Endothelial cell of umbilical vein (primary cell): ENCODE data around the gene HMG20B. TPM values are rescaled to one million over a fixed set of nuclear protein-coding genes. Genes with fewer than 3 reads are reported as not detected.

Experiments used
- BruUV-seq: library from RNA; stranded (reverse); fragments of 400-500 nt; replicated peaks from 2 replicates; lab custom pipeline; 2021; lab: Mats Ljungman, UMichigan
- CTCF ChIA-PET: fragments of 300-600, 350-600 bp; sonication (Branson Sonifier 250); formaldehyde crosslinking; loops from one replicate; lab custom pipeline; 2021; ENCODE audit warnings: antibody characterized with exemption, inconsistent platforms; lab: Charles Lee
- POLR2A ChIA-PET: fragments of 300-600, 350-600 bp; sonication (Branson Sonifier 250); formaldehyde crosslinking; loops from one replicate; lab custom pipeline; 2021; ENCODE audit warnings: antibody characterized with exemption, inconsistent platforms; lab: Charles Lee
- DNase-seq: peaks from one replicate; pipeline ENCODE4 v3.0.0-alpha.2; 2011; ENCODE audit warnings: low read depth, low spot score
- FAIRE-seq: peaks from 2 replicates; lab custom pipeline; 2011; peaks lifted over from hg19 to GRCh38; lab: Jason Lieb, UNC
- H2AFZ ChIP-seq: 2 replicates; pipeline ENCODE4 v1.6.0; 2012; ENCODE audit warnings: low read depth, low read length, control low read depth, inconsistent platforms
- H3K27ac ChIP-seq: 2 replicates; pipeline ENCODE4 v1.5.1; 2011; ENCODE audit warnings: low read depth, mild to moderate bottlenecking, control low read depth, low read length, moderate library complexity; ENCODE audit not compliant: insufficient read depth
- H3K27me3 ChIP-seq, 2 experiments: 2 replicates each; pipeline versions ENCODE4 v1.6.0 to v1.6.1; 2011; ENCODE audit warnings: low read length in 2 of 2, mixed read lengths in 1 of 2; ENCODE audit not compliant: control insufficient read depth in 2 of 2, insufficient read depth in 2 of 2
- H3K36me3 ChIP-seq, 2 experiments: 2 replicates in 1 of 2; 3 replicates in 1 of 2; pipeline ENCODE4 v1.5.1; 2011; ENCODE audit warnings: low read length in 2 of 2, mild to moderate bottlenecking in 1 of 2, moderate library complexity in 1 of 2; ENCODE audit not compliant: control insufficient read depth in 2 of 2, insufficient read depth in 2 of 2; ENCODE audit errors: extremely low read depth in 1 of 2
- H3K4me1 ChIP-seq: 3 replicates; pipeline ENCODE4 v1.5.1; 2011; ENCODE audit warnings: mild to moderate bottlenecking, low read length; ENCODE audit not compliant: control insufficient read depth, insufficient read depth; ENCODE audit errors: extremely low read depth
- H3K4me2 ChIP-seq: 2 replicates; pipeline ENCODE4 v1.6.1; 2011; ENCODE audit warnings: low read length, control low read depth, mixed read lengths; ENCODE audit not compliant: insufficient read depth
- H3K4me3 ChIP-seq, 3 experiments: fragments of 200-600 bp in 1 of 3; sonication (generic), shearing (Covaris generic) in 1 of 3; replicated peaks in 1 of 3; 2 replicates each; pipeline ENCODE4 v1.5.1; 2011 to 2016; ENCODE audit warnings: control low read depth in 3 of 3, low read length in 3 of 3, mild to moderate bottlenecking in 2 of 3, inconsistent platforms in 1 of 3, low read depth in 1 of 3, moderate library complexity in 1 of 3; ENCODE audit not compliant: insufficient read depth in 1 of 3
- H3K79me2 ChIP-seq: 2 replicates; pipeline ENCODE4 v1.6.0; 2012; ENCODE audit warnings: low read length, inconsistent platforms; ENCODE audit not compliant: control insufficient read depth, insufficient read depth
- H3K9ac ChIP-seq: replicated peaks from 2 replicates; pipeline ENCODE3; 2011; ENCODE audit warnings: low read length, control low read depth; ENCODE audit not compliant: insufficient read depth; ENCODE audit errors: extremely low read depth
- H3K9me1 ChIP-seq: replicated peaks from 3 replicates; pipeline ENCODE4 v1.6.0; 2011; ENCODE audit warnings: mild to moderate bottlenecking, low read length; ENCODE audit not compliant: control insufficient read depth, insufficient read depth; ENCODE audit errors: extremely low read depth
- H3K9me3 ChIP-seq: replicated peaks from 2 replicates; pipeline ENCODE4 v1.5.1; 2012; ENCODE audit warnings: low read length, inconsistent platforms; ENCODE audit not compliant: control insufficient read depth, insufficient read depth
- H4K20me1 ChIP-seq: replicated peaks from 2 replicates; pipeline ENCODE3; 2011; ENCODE audit warnings: mild to moderate bottlenecking, low read length; ENCODE audit not compliant: control insufficient read depth, insufficient read depth; ENCODE audit errors: extremely low read depth
- CTCF ChIP-seq, 2 donors: IDR thresholded peaks; 1 replicate in 1 of 2; 2 replicates in 1 of 2; pipeline ENCODE4 v1.5.1; 2011; ENCODE audit warnings: low read length in 2 of 2, mild to moderate bottlenecking in 2 of 2, moderate library complexity in 2 of 2, control low read depth in 1 of 2, inconsistent platforms in 1 of 2, low read depth in 1 of 2; ENCODE audit not compliant: insufficient read depth in 1 of 2; ENCODE audit errors: extremely low read depth in 1 of 2
- EZH2 ChIP-seq: IDR thresholded peaks from 2 replicates; pipeline ENCODE4 v1.6.1; 2012; ENCODE audit warnings: borderline replicate concordance, low read depth, mild to moderate bottlenecking, moderate library complexity, low read length, inconsistent platforms; ENCODE audit not compliant: severe bottlenecking
- FOS ChIP-seq: IDR thresholded peaks from 2 replicates; pipeline ENCODE4 v1.6.1; 2011; ENCODE audit warnings: mild to moderate bottlenecking, low read length, moderate library complexity, borderline replicate concordance; ENCODE audit not compliant: insufficient read depth
- GATA2 ChIP-seq: IDR thresholded peaks from 2 replicates; pipeline ENCODE4 v1.7.0; 2011; ENCODE audit warnings: low read depth, mild to moderate bottlenecking, moderate library complexity, mixed read lengths, low read length; ENCODE audit not compliant: insufficient read length, insufficient read depth
- JUN ChIP-seq: IDR thresholded peaks from 2 replicates; pipeline ENCODE4 v1.6.1; 2011; ENCODE audit warnings: borderline replicate concordance, low read depth; ENCODE audit not compliant: insufficient read length, insufficient read depth
- MAX ChIP-seq: IDR thresholded peaks from 2 replicates; pipeline ENCODE4 v1.6.1; 2011; ENCODE audit not compliant: insufficient read depth, insufficient read length
- MYC ChIP-seq: IDR thresholded peaks from one replicate; pipeline ENCODE4 v1.6.1; 2011; ENCODE audit warnings: mild to moderate bottlenecking, low read depth, low read length
- POLR2A ChIP-seq: IDR thresholded peaks from 2 replicates; pipeline ENCODE4 v1.6.1; 2012; ENCODE audit warnings: low read depth, mild to moderate bottlenecking, control low read depth, low read length
- POLR2AphosphoS5 ChIP-seq: IDR thresholded peaks from 2 replicates; pipeline ENCODE4 v1.6.1; 2012; ENCODE audit warnings: low read depth, mild to moderate bottlenecking, control low read depth, low read length, moderate library complexity; ENCODE audit not compliant: insufficient read depth
- dilution Hi-C: fragments of 300-500 bp; cut with MboI; formaldehyde crosslinking; loops from one replicate; pipeline ENCODE4 v1.15.0; 2019; ENCODE audit warnings: low sequenced_read_pairs; ENCODE audit not compliant: extremely low pct_ligation_motif_present
- intact Hi-C: fragments of 100-400 bp; cut with micrococcal nuclease; formaldehyde crosslinking; loops from one replicate; pipeline ENCODE4 v1.10.0; 2022
- polyA plus RNA-seq, 4 experiments: library from polyadenylated mRNA; depleted of rRNA in 3 of 4; stranded (reverse) in 3 of 4; unstranded in 1 of 4; fragments of >200 nt; gene quantifications; 2 replicates each; pipeline versions ENCODE4 v1.2.1 to v1.2.3, GENCODE V29; 2011 to 2012; ENCODE audit warnings: missing spikeins in 1 of 4
- total RNA-seq: library from RNA; stranded (reverse); gene quantifications from 2 replicates; pipeline ENCODE4 v1.2.3, GENCODE V29; 2021

Gene HMG20B
- total and polyA plus RNA-seq, 2 donors (not counting 3 experiments of a cell fraction or from before 2014, with no cell fraction given), result 53.2 to 98.2 TPM

- dilution Hi-C loops, result no loop called here
- H2AFZ ChIP-seq, result no peak overlapping the region
- H3K9me1 ChIP-seq, result no peaks in the 10 kb centered on the region
- FAIRE-seq (no peak), DNase-seq (no peak)
- peaks cover 16% of the 10 kb centered on the region for H3K79me2 ChIP-seq
- no peaks in the 10 kb centered on the region for H4K20me1 ChIP-seq
- no peak for TF ChIP-seq EZH2
- TF ChIP-seq FOS, result no peak
- TF ChIP-seq POLR2A, result no peak
- no peak for TF ChIP-seq MAX
- TF ChIP-seq POLR2AphosphoS5, result no peak
- no peak for TF ChIP-seq GATA2
- TF ChIP-seq JUN, result no peak
- no peak for TF ChIP-seq MYC
- TF ChIP-seq CTCF (IDR thresholded peaks at IDR 0.05; ENCODE audit: extremely low read depth in 1 of 2, insufficient read depth in 1 of 2, low read depth in 1 of 2, low read length in 2 of 2), result no peak
- H3K9me3 ChIP-seq, result no peaks in the 10 kb centered on the region
- H3K4me2 ChIP-seq, result no peak overlapping the region
- intact Hi-C loops, result no loop called here
- peaks cover 2 to 10% of the 10 kb centered on the region in 2 experiments for H3K36me3 ChIP-seq
- ChIA-PET POLR2A (no interaction called here), CTCF (interaction anchor here (3.5 kb wide), 1 partner anchor 25 kb away, joined by 12 read pairs; no protein-coding TSS in a partner anchor)
- H3K27ac ChIP-seq, result no peak overlapping the region
- BruUV-seq, result no TSS peak
- H3K4me3 ChIP-seq, result no peak overlapping the region
- no peak overlapping the region for H3K9ac ChIP-seq
- no peaks in the 10 kb centered on the region for H3K27me3 ChIP-seq
- H3K4me1 ChIP-seq, result peaks cover 10% of the 10 kb centered on the region
Observed at GRCh38 chr19:3549816-3550215, 22.9 kb upstream of the HMG20B start.
